NOMO-1 treated with dmso at 0.1 percent for 144 hours (cell line): ENCODE results near the gene RABEP2.
"Not testable (repeated sequence)": the region's sequence is repeated elsewhere in the genome, so short reads cannot be mapped to it uniquely, and the experiment has no call there.

ENCODE experiments used
- DNase-seq: peaks from one replicate; lab custom pipeline; 2025; ENCODE audit not compliant: unreplicated experiment; lab: John Stamatoyannopoulos, UW

The RABEP2 gene

GRCh38 chr16:28904828-28905227, 20.2 kb downstream of the RABEP2 start:
- no peak for DNase-seq

- no peak for DNase-seq
Measured at GRCh38 chr16:28904363-28904762, 20.7 kb downstream of the RABEP2 start.

- DNase-seq = no peak
Measured at GRCh38 chr16:28903344-28904042, 21.5 kb downstream of the RABEP2 start.

GRCh38 chr16:28902909-28903308, 22.1 kb downstream of the RABEP2 start:
- no peak for DNase-seq

GRCh38 chr16:28901862-28902261, 23.2 kb downstream of the RABEP2 start:
- no peak for DNase-seq

GRCh38 chr16:28900601-28901000, 24.4 kb downstream of the RABEP2 start:
- DNase-seq = no peak

- no peak for DNase-seq
Measured at GRCh38 chr16:28899882-28900590, 25.0 kb downstream of the RABEP2 start.

- DNase-seq = no peak
Measured at GRCh38 chr16:28898942-28899341, 26.1 kb downstream of the RABEP2 start.

- no peak for DNase-seq
Measured at GRCh38 chr16:28898266-28898665, 26.8 kb downstream of the RABEP2 start.

- DNase-seq = no peak
Measured at GRCh38 chr16:28897826-28898225, 27.2 kb downstream of the RABEP2 start.

GRCh38 chr16:28895609-28896008, 29.4 kb downstream of the RABEP2 start:
- DNase-seq = no peak

GRCh38 chr16:28893291-28893690, 31.7 kb downstream of the RABEP2 start:
- DNase-seq = no peak

- DNase-seq = no peak
Measured at GRCh38 chr16:28891964-28892890, 32.8 kb downstream of the RABEP2 start.

- not testable (repeated sequence) for DNase-seq
Measured at GRCh38 chr16:28890355-28890754, 34.7 kb downstream of the RABEP2 start.

- no peak for DNase-seq
Measured at GRCh38 chr16:28886945-28887344, 38.1 kb downstream of the RABEP2 start.

GRCh38 chr16:28884045-28884444, 41.0 kb downstream of the RABEP2 start:
- no peak for DNase-seq

GRCh38 chr16:28883221-28883996, 41.6 kb downstream of the RABEP2 start:
- no peak for DNase-seq

GRCh38 chr16:28882551-28883160, 42.4 kb downstream of the RABEP2 start:
- DNase-seq = no peak

- not testable (repeated sequence) for DNase-seq
Measured at GRCh38 chr16:28881565-28881964, 43.5 kb downstream of the RABEP2 start.

GRCh38 chr16:28880955-28881354, 44.1 kb downstream of the RABEP2 start:
- no peak for DNase-seq

- DNase-seq = no peak
Measured at GRCh38 chr16:28880589-28880915, 44.5 kb downstream of the RABEP2 start.
